H54 (cell line): ENCODE measurements around the gene LAMB1.
A peak's percentile ranks its signal among the peaks of the same experiment; 100 is the strongest.

Experiments used
- DNase-seq: peaks from one replicate; pipeline ENCODE4 v3.0.0; 2011; ENCODE audit warnings: low spot score, mixed read lengths; ENCODE audit not compliant: insufficient read length
- FAIRE-seq: peaks from 3 replicates; lab custom pipeline; 2011; peaks lifted over from hg19 to GRCh38; lab: Jason Lieb, UNC
- POLR2A ChIP-seq: IDR thresholded peaks from 2 replicates; pipeline ENCODE4 v1.6.1; 2011; ENCODE audit warnings: low read depth, mild to moderate bottlenecking, low read length

The LAMB1 gene

GRCh38 chr7:108012499-108013430, 9.8 kb upstream of the LAMB1 start:
- DNase-seq, result no peak
- FAIRE-seq, result no peak
- no peak for TF ChIP-seq POLR2A

GRCh38 chr7:108010377-108010776, 7.4 kb upstream of the LAMB1 start:
- FAIRE-seq (no peak), DNase-seq (no peak)
- no peak for TF ChIP-seq POLR2A

- no peak for TF ChIP-seq POLR2A
- no peak for FAIRE-seq
- no peak for DNase-seq
These were observed 6.9 kb upstream of the LAMB1 start for GRCh38 chr7:108009873-108010272.

GRCh38 chr7:108008827-108009226, 5.9 kb upstream of the LAMB1 start:
- FAIRE-seq (no peak), DNase-seq (no peak)
- TF ChIP-seq POLR2A, result no peak

GRCh38 chr7:108008240-108008639, 5.3 kb upstream of the LAMB1 start:
- DNase-seq (no peak), FAIRE-seq (no peak)
- no peak for TF ChIP-seq POLR2A

- DNase-seq (no peak), FAIRE-seq (no peak)
- TF ChIP-seq POLR2A, result no peak
These were observed 4.8 kb upstream of the LAMB1 start for GRCh38 chr7:108007762-108008161.

- no peak for FAIRE-seq
- DNase-seq, result no peak
- TF ChIP-seq POLR2A, result no peak
These were observed 4.3 kb upstream of the LAMB1 start for GRCh38 chr7:108007261-108007660.

- no peak for DNase-seq
- FAIRE-seq, result no peak
- TF ChIP-seq POLR2A, result no peak; the same call in 1 of the 2 replicates
These were observed 1.5 kb upstream of the LAMB1 start for GRCh38 chr7:108004220-108005142.

GRCh38 chr7:108003599-108003935, 606 bp upstream of the LAMB1 start:
- no peak for FAIRE-seq
- no peak for TF ChIP-seq POLR2A
- no peak for DNase-seq

GRCh38 chr7:108001764-108002725, 916 bp downstream of the LAMB1 start:
- DNase-seq, result no peak
- FAIRE-seq, result no peak

GRCh38 chr7:108000875-108001763, 1.8 kb downstream of the LAMB1 start:
- TF ChIP-seq POLR2A, result no peak
- no peak for FAIRE-seq

More at GRCh38 chr7:108001764-108002725, 916 bp downstream of the LAMB1 start:
- TF ChIP-seq POLR2A, result 0 out of 2 replicates have a peak, but pooled peaks have one; percentile 8

GRCh38 chr7:107999779-108000560, 3.0 kb downstream of the LAMB1 start:
- no peak for TF ChIP-seq POLR2A
- DNase-seq, result no peak
- FAIRE-seq, result no peak

More at GRCh38 chr7:108000875-108001763, 1.8 kb downstream of the LAMB1 start:
- no peak for DNase-seq
